DMS53 (cell line): Measurements from ENCODE around the gene TNS1.
"Not testable (repeated sequence)": the region's sequence is repeated elsewhere in the genome, so short reads cannot be mapped to it uniquely, and the experiment has no call there.

Experiments used
- DNase-seq: peaks from one replicate; lab custom pipeline; 2025; lab: John Stamatoyannopoulos, UW

TNS1 gene

DNA sequence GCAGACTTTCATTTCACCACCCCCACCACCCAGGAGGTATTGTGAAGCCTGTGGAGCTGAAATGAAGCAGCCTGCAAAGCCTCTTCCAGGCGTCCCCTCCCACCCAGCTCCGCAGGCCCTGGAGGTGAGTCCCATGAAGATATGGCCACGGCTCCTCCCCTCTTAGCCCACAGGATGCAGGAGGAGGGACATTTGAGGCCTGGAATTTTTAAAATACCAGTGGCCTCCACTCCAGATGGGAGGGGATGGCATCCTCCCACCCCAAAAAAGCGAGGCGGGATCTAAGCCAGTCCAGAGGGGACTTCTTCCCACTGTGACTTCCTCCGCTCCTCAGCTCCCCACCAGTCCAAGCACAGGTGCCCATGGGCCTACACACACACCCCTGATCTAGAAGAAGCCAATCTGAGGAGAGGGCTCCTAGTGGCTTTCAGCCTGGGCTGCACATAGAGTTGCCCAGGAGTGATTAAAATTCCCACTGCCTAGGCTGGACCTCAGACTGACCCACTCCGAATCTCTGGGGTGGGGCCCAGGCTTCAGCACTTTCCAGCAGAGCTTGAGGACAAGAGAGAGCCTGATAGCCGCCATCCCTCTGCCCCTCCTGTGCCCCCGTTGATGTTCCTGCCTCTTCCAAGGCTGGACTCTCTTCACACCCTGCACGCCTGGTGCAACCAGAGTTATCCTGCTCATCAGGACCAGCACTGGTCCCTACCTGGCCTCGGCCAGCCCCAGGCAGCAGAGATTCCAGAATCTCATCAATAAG is 206.9 kb downstream of the TNS1 start:
- no peak for DNase-seq

DNA sequence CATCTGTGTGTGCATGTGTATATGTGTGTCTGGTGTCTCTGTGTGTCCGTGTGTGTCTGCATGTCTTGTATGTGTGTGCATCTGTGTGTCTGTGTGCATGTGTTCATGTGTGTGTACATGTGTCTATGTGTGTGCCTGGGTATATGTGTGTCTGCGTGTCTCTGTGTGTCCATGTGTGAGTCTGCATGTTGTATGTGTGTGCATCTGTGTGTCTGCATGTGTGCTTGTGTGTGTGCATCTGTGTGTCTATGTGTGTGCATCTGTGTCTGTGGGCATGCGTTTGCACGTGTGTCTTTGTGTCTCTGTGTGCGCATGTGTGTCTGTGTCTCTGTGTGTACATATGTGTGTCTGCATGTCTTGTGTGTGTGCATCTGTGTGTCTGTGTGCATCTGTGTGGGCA is 207.7 kb downstream of the TNS1 start:
- no peak for DNase-seq

DNA sequence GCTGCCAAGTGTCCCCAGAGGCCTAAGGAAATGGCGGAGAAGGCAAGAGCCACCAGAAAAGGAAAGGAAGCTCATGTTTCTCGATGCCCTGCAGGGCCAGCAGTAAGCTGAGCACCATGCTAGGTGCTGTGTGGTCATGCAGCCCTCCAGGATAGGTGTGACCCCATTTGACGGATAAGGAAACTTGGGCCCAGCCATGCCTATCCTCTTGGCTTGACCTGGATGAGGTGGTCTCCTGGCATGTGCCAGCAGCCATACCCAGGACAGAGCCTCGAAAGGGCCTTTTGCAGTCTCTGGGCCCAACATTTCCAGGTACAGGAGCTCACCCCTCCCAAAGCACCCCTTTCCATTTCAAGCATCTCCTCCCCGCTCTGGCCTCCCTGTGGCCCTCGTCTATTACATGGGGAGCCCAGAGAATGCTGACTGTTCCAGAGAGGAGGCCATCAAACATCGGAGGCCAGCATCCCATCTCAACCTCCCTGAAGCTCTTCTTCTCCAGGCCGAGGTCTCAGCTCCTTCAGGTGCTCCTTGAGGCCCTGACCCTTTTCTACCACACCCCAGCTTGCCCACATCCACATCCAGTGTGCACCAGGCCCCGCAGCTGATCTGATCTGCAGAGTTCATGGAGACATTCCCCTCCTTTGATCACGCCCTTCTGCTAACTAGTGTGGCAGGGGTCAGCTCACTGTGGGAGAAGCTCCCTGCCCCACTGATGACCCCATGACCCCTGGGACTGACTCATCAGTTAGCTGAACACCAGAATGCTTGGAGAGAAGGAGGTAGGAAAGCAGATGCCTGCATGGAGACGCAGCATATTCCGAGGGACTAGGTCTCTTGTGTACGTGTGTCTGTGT is 208.4 kb downstream of the TNS1 start:
- DNase-seq = no peak

DNA sequence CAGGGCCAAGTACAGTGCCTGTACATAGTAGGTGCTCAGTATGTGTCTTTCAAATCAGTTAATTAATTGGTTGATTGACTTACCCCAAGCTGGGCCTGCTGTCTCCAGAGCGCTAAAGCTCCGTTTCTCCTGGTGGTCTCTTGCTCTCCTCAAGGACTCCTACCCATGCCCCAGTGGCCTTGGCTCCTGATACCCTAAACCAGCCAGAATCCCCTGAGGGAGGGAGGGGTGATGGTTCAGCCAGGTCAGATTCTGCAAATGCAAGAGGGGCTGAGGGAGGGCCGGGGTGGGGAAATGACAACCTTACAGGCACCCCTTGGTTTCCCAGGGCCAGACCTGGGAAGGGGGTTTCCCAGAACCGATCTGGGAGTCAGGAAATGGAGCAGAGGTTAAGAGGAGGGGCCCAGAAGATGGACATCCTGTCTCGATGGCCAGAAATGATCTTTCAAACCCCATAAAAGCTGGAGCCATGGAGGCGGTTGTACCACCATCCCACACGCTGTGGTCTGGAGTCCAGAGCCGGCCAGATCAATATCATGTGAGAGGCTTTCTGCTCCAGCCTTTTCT is 209.1 kb downstream of the TNS1 start:
- DNase-seq = no peak

DNA sequence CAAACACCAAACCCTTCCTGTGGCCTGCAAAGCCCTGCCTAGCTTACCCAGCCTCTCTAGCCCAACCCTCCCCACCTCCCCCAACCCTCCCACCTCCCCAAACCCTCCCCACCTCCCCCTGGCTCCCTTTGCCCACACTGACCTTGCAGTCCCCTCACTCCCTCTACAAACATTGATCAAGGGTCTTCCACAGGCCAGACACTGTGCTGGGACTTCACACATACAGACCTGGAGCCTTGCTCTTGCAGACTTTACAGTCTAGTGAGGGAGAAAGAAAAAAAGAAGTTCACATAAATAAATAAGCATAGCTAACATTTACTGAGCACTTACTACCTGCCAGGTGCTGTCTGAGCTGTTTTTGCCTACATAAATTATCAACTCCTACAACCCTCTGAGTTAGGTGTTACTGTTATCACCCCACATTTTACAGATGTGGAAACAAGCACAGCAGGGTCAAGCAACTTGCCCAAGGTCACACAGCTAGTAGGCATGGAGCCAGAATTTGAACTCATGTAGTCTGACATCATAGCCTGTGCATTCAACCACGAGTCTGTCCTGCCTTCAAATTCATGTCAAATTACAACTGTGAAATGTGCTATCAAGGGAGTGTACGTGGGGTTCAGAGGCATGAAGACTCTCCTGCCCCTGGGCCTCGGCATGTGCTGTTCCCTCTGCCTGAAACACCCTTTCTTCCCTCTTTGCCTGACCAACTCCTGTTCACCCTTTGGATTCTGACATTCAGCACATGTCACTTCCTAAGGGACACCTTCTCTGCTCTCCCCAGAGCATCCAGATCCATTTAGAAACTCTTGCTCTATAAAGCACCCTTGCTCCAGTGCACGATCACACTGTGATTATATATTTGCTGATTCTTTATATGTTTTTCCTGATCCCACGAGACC is 209.9 kb downstream of the TNS1 start:
- no peak for DNase-seq

DNA sequence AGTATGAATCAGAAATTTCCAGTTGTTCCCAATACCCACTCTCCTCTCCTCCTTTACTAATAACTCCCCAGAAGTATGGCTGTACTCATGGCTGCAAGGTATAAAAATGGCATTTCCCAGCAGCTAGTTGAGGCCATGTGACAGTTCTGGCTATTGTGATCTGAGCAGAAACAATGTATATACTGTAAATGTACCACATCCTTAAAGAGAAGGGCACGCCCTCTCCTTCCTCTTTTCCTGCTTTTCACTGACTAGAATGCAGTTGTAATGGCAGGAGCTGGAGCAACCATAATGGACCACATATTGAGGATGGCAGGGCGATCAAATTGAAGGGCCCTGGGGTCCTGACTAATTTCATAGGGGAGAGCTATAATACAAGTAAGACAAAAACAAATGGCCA is 211.2 kb downstream of the TNS1 start:
- DNase-seq = no peak

DNA sequence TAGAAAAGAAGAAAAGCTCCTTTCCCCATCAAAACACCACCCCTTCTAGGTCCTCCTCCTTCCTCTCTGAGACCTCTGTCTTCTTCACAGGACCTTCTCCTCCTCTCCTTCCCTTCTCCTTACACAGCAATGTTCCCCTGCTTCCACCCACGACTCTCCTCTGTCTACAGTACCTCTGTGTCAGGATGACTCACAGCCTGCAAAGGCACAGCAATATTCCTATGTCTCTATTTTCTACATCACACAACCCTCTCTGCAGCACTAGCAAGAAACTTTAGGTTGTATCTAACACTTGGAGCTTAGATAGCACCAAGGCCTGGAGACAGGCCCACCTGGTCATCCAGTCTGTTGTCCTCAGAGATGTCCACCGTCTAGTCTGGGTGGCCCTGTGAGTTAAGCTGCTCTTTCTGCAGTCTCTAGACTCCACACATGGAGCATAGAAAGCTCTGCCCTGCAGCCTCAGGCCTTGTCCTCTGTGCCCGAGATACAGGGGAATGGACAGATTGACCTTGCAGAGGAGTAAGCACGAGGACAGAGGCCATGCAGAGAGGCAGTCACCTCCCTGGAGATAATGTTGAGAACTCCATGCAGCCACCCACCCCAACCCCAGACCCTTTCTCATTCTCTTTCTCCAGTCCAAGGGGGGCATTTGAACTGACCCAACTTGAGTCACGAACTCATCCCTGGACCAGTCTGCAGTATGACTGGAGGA is 212.0 kb downstream of the TNS1 start:
- peak; percentile 6 for DNase-seq

DNA sequence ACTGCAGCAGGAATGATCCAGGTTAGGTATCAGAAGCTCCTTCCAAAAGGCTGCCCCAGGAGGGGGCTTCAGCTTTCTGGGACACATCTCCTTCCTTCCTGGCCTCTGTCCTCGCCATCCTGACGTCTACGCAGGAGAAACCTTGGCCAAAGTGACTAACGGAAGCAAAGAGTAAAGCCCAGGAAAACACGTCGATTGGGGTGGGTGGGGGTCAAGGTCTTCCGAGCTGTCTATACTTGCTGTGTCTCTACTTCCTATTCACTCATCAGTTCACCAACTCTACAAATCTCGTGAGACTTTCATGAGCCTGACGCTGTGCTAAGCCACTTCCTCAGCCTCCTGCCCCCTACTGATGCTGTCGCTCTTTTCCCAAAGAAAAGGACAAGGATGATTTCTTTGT is 212.6 kb downstream of the TNS1 start:
- DNase-seq = no peak

DNA sequence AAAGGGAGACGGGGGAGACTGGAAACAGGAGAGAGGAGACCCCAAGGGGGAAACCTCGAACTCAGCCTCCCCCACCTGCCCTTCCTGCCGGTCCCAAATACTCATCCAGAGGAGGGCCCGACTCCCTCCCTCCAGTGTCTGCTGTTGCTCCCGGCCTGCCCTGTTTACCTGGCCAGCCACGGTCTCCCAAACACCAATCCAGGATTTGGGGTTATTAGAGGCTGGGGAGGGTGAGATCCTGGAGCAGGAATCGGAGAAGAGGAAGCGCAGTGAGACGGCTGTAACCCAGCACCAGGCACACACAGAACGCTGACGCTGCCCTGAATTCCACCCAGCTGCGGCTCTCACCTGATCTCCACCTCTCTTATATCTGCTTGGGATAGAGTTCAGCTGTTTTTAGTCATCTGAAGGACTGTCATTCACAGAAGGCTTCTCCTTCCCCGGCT is 213.0 kb downstream of the TNS1 start:
- no peak for DNase-seq

DNA sequence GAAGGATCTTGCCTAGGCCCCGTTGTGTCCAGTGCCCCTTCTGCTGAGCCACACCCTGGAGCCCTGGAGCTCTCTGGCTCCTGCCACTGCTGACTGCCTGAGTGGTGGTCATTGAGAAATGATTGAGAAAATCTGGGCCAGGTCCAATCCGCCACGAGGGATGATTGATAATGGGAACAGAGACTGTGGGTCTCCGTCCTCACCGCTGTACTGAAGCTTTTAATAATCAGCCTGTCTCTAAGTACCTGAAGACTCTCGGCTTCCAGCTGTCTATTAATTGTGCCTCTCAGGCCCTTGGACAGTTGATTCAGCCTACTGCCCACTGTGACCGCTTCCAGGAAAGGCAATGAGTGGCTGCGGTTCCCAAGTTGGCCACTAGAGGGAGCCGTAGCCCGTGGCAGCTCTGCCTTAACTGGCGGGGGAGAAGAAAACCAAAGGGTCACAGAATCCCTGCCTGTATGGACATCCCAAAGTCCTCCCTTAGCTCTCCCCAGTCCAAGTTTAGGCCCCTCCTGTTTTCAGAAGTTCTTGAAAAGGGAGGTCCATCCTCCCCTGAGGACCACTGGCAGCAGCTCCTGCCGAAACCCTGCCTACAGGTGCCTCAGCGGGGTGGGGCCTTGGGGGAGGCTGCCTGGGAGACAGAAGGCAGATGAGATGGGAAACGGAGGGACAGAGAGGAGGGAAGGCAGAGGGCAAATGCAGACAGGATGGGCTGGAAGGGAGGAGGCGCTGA is 213.6 kb downstream of the TNS1 start:
- DNase-seq = peak; percentile 72

DNA sequence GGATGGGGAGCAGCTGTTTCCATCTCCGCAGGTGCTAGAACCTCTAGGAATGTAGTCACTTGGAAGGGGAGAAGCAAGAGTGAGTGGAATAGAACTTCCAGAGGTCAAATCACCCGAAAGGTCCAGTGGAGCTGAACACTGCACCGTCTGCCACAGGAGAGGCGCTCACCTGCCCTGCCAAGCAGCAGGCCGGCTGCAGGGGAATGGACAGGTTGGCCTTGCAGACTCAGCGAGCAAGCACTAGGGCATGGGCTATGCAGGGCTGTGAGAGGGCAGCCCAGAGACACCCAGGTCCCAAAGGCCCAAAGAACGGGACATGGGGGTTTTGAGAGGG is 214.2 kb downstream of the TNS1 start:
- DNase-seq = no peak

DNA sequence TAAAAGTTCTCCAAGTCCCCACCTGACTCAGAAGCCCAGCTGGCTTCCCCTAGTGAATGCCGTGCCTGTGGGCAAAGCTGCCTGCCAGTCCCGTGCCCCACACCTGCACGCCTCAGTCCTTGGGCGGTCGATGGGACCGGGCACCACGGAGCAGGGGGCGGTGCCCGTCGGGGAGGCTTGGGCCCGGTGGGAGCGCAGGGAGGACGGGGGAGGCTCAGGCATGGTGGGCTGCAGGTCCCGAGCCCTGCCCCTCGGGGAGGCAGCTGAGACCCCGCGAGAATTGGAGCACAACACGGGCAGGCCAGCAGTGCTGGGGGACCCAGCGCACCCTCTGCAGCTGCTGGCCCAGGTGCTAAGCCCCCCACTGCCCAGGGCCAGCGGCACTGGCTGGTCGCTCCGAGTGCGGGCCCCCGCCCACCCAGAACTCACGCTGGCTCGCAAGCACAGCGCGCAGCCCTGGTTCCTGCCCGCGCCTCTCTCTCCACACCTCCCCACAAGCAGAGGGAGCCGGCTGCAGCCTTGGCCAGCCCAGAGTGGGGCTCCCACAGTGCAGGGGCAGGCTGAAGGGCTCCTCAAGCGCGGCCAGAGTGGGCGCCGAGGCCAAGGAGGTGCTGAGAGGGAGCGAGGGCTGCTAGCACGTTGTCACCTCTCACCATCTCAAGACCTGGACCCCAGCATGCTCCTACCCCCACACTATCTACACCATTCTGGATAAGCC is 215.5 kb downstream of the TNS1 start:
- DNase-seq = no peak

DNA sequence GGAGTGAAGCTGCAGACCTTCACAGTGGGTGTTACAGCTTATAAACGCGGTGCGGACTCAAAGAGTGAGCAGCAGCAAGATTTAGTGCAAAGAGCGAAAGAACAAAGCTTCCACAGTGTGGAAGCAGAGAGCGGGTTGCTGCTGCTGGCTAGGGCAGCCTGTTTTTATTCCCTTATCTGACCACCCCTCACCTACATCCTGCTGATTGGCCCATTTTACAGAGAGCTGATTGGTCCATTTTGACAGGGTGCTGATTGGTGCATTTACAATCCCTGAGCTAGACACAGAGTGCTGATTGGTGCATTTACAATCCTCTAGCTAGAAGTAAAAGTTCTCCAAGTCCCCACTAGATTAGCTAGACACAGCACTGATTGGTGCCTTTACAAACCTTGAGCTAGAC is 216.2 kb downstream of the TNS1 start:
- DNase-seq = not testable (repeated sequence)

DNA sequence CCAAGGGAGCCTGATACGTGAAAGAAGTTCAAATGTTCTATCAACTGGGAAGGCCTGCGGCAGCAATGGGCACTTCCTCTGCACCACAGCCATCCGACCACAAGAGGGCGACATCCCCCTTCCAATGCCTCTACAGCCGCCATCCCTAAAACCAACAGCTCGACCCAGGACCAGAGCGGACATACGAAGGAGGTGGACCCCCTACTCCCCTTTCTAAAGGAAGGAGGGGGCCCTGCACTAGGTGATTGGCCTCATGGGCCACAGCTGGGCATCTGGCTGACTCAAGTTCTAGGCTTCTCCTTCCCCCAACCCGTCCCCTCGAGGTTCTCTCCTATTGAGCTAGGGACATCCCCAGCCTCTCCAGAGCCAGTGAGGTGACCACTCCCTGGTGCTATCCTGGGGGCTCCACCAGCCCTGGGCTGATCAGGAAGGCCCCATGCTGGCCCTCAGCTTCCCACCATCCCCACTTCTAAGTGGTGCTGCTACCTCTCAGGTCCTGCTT is 217.2 kb downstream of the TNS1 start:
- peak; percentile 70 for DNase-seq

DNA sequence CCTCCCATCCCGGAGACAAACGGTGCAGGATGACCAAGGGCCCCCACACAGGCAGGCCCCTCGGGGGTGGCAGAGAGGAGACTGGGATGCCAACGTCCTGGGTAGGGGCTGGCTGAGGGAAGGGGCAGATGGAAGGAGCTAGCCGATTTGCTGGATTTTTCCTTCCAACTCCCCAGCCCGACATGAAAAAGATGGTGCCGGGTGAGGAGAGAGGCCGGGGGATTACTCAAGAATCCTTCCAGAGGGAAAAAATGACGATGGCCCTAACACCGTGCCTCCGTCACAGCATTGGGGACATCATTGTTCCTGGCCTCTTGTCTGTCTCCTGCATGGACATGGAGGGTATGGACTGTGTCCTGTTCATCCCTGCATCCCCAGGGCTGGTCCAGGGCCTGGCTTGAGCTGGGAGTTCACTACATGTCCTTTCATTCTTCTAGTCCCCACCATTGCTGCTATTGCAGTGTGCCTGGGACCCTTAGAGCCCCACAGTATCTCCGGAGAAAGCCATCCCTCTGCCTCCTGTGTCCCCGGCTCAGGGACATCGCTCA is 217.7 kb downstream of the TNS1 start:
- DNase-seq = no peak

DNA sequence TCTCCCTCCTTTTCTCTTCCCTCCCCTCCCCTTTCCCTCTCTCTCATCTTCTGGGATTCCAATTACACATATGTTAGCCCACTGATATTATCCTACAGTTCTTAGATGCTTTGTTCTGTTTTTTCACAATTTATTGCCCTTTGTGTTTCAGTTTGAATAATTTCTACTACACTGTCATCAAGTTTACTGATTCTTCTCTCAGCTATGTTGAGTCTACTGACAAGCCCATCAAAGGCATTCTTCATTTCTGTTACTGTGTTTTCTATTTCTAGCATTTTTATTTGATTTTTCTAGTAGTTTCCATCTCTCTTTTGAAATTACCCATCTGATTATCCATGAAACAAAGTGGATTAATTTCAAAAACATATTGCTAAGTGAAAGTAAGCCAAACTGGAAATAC is 219.6 kb downstream of the TNS1 start:
- DNase-seq = no peak

DNA sequence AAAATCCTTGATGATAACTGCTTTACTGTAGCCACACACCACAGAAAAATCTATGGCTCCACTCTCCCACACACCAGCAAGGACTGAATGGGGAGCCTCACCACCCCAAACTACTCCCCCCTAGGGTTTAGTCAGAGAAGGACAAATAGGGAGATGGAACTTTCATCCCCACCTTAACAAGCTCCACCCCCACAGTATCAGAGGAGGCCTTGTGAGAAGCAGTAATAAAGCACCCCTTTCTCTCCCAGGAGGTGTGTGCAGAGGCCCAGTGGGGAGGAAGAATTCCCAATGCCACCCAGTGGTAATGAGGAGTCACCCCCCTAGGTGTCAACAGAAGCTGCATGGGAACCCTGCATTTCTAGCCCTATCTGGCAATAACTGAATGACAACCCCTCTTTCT is 224.9 kb downstream of the TNS1 start:
- no peak for DNase-seq

DNA sequence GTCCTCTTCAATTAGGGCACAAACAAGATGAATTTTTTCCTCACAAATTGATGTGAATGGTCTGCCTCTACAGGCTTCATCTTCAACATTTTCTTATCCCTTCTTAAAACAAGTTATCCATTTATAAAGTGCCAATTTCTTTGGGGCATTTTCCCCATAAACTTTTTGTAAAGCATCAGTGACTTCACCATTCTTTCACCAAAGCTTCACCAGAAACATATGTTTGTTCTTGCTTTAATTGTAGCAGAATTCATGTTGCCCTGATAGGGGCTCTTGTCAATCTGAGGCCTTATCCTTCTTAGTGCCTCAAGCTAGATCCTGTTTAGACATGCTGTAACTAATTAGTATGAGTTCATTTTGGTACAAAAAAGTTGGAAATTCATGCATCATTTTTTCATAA is 226.2 kb downstream of the TNS1 start:
- no peak for DNase-seq

DNA sequence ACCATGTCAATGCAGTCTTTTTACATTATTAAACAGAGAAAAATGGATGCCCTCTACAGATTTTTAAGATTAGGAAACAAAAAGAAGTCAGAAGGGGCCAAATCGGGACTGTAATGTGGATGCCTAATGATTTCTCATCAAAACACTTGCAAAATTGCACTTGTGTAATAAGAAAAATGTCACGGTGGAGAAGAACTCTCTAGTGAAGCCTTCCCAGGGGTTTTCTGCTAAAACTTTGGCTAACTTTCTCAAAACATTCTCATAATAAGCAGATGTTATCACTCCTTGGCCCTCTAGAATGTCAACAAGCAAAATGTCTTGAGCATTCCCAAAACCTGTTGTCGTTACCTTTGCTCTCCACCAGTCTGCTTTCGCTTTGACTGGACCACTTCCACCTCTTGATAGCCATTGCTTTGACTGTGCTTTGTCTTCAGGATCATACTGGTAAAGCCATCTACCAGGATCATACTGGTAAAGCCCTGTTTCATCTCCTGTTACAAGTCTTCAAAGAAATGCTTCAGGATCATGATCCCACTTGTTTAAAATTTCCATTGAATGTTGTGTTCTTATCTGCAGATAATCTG is 226.8 kb downstream of the TNS1 start:
- DNase-seq = no peak
